ENCODE data around the gene CPA2. TPM values are rescaled to one million over a fixed set of nuclear protein-coding genes. Genes with fewer than 3 reads are reported as not detected.
"Not testable (repeated sequence)": the region's sequence is repeated elsewhere in the genome, so short reads cannot be mapped to it uniquely, and the experiment has no call there.

The CPA2 gene
- under 1 TPM; 0.21 to 0.58 (median 0.33) TPM for polyA plus RNA-seq (ENCODE audit: insufficient read length in 3 of 3)
- long read RNA-seq, donor 1: 0 reads
- long read RNA-seq, donor 2: 0 reads
- long read RNA-seq, donor 3: 0 reads
- long read RNA-seq, donor 4: 0 reads
- long read RNA-seq, donor 5: 0 reads
- long read RNA-seq, donor 6: 0 reads
- long read RNA-seq, donor 7: 0 reads
- long read RNA-seq, donor 8: 0 reads
- long read RNA-seq, donor 9: 0 reads
- long read RNA-seq, donor 10: 0 reads
- long read RNA-seq, donor 11: 0 reads
- long read RNA-seq, donor 12: 0 reads
- long read RNA-seq, donor 13: 0 reads
- long read RNA-seq, donor 14: 0 reads
- long read RNA-seq, donor 15, partial matches to known transcripts: 0 of 1 reads
- long read RNA-seq, donor 15, other reads (novel, unspliced or antisense): 0 of 1 reads
- long read RNA-seq, donor 16: 0 reads

DNA sequence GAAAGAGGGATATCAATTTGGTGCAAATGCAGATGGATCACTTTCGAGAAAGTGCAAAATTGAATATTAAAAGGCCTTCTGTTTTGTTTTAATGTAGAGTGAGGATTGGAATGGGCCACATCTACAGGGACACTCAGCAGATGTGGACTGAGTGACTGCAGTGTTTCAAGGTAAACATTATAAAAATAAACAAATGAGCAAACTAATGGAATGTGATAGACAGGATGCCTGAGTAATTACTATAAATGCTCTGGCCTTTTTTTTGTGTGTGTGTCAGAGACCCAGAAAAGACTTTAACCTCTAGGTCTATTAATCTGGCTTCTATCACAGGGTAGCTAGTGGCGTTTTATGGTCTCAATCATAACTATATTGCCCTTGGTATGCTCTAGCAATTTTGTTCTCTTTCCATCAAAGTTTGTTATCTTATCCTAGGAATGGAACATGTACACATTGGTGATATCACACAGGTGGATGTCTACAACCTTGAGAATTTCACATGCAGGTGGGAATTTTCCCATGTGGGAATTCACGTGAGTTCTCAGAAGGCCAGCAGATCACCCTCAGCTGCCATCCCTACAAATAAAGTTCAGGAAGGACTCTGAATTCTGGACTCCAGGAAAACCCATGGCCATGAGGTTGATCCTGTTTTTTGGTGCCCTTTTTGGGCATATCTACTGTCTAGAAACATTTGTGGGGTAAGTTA, at the start of gene CPA2:
TSS of gene CPA2 (plus strand) at position 606 of the 703 bp plus-strand sequence. CDS start at position 625, 19 bp downstream.
- no peak for DNase-seq

DNA sequence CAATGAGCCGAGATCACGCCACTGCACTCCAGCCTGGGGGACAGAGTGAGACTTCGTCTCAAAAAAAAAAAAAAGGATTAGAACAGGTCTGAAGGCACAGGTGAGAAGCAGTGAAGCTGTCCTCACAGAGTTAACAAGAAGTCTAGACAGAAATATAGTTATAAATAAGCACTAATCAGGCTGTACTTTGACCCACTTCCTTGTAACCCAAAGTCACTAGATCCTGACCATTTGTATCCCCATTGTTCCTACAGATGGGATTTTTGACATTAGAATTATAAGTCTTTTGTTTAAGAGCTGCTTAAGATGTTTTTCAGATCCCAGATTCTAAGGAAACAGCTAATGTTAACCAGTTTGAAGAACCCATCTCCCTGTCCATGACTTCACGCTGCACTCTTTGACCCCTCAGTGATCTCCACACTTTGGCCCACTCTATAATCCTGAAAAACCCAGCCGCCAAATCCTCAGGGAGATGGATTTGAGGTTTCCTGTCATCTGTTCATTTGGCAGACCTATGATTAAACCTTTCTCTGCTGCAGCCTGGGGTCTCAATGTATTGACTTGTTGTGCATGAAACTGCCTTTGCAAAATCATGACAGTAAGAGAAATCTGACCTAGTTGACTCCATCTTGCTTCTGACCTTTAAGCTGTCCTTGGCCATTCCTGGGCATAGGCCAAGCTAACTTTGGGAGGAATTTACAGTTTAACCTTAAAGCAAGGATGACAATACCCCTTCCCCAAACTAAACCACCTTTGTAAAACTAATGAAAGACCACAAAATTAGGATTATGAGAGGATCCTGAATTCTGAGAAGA, 47.6 kb upstream of the CPA2 start:
- no peak for DNase-seq

DNA sequence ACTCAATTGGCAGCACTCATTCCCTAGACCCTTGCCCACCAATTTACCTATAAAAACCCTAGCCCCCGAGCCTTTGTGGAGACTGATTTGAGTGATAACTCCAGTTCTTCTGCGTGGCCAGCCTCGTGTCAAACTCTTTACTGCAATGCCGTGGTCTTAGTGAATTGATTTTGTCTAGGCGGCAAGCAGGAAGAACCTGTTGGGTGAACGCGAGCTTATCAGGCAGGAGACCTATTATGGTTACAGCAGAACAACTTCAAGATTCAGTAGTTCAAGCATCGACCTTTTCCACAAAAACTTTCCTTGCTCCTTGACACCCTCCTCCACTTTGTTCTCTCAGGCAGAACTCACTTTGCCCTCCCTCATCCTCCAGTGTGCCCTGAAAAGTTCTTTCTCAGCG, 46.8 kb upstream of the CPA2 start:
- DNase-seq: no peak

DNA sequence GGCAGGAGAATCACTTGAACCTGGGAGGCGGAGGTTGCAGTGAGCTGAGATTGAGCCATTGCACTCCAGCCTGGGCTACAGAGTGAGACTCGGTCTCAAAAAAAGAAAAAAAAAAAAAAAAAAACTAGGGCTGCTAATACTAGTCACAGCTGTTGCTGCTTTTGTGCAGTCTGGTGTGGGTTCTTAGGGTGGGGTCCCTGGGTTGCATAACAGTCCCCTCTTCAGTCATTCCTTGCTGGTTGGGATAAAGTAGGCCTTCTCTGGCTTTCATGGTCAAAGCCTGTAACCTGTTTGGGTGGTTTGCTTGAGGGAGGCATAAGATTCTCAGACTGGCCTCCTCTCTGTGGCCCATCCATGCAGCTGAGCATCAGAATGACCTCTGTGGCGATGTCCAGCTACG, 44.9 kb upstream of the CPA2 start:
- DNase-seq: no peak

DNA sequence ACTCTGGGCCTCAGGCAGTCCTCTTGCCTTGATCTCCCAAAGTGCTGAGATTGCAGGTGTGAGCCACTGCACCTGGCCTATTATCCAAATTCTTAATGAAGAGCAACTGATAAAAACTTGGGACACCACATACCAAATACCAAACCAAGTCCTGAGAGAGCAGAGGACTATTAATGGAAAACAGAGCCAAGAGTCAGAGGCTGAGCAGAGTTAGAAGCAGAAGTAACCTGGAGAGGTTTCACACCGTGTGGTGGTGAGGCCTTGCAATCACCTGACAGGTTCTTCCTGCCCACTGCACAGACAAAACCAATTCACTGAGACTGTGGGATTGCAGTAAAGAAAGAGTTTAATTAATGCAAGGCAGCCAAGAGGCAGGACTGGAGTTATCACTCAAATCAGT, 43.0 kb upstream of the CPA2 start:
- no peak for DNase-seq

DNA sequence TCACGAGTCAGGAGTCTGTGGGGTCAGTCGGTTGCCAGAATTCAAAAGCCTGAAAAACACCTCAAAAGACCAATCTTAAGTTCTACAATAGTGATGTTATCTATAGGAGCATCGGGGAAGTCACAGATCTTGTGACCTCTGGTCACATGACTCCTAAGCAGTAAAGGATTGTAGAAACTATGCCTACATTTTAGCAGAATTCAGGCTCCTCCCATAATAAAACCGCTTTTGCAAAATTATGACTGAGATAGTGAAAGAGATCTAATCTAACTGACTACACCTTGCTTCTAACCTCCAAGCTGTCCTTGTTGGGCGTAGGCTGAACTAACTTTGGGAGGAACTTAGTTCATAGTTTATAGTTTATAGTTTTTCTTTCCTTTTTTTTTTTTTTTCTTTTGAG, 42.5 kb upstream of the CPA2 start:
- no peak for DNase-seq

DNA sequence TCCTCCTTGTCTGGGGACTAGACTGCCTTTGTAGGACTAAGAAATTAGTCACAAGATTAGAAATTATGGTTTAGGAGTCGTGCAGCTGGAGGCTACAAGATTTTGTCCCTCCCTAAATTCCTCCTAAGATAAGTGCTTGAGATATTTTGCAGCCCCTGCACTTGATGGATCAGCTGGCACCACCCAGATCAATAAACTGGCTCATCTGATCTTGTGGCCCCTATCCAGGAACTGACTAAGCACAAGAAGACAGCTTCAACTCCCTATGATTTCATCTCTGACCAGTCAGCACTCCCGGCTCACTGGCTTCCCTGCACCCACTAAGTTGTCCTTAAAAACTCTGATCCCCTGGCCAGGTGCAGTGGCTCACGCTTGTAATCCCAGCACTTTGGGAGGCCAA, 41.7 kb upstream of the CPA2 start:
- DNase-seq: not testable (repeated sequence)

DNA sequence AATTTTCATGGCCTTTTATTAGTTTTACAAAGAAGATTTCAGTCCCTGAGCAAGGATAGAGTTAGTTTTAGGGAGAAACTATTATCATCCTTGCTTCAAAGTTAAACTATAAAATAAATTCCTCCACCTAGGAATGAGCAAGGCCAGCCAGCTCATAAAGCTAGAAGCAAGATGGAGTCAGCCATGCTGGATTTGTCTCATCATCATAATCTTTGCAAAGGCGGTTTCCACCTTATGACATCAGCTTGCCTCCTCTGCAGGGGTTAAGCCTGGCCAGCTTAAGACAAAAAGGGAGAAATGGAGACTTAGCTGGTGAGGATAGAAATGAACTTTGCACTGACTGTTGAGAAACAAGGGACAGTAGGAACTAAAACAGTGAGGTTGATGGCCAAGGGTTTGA, 40.3 kb upstream of the CPA2 start:
- DNase-seq: no peak

DNA sequence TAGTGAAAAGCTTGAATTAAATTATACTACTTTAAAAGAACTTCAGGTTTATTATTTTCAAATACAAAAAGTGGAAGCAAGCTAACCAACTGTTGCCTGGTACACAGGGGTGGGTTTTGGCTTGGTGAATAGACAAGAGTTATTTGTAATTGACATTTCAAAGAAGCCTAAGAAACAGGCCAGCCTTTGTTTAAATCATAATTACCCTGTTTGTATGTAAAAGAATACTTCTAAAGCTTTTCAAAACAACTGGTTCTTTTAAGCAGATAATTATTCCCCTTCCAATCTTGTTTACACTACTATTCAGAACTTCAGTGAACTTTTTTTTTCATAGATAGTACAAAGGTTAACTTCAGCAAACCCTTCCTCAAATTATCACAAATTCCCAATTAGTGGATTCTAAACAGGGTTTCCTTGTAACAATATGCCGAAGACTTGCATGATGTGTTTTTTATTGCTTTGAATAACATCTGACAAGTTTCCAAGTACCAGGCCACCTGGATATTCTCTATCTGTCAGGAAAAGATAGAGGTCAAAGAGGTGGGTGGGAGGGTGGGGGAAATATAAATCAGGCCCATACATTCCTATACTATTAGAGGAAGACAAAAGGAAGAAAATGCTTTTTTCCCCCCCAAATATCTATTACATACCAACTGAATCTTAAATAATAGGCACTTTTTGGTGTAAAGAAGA, 38.6 kb upstream of the CPA2 start:
- DNase-seq: no peak

DNA sequence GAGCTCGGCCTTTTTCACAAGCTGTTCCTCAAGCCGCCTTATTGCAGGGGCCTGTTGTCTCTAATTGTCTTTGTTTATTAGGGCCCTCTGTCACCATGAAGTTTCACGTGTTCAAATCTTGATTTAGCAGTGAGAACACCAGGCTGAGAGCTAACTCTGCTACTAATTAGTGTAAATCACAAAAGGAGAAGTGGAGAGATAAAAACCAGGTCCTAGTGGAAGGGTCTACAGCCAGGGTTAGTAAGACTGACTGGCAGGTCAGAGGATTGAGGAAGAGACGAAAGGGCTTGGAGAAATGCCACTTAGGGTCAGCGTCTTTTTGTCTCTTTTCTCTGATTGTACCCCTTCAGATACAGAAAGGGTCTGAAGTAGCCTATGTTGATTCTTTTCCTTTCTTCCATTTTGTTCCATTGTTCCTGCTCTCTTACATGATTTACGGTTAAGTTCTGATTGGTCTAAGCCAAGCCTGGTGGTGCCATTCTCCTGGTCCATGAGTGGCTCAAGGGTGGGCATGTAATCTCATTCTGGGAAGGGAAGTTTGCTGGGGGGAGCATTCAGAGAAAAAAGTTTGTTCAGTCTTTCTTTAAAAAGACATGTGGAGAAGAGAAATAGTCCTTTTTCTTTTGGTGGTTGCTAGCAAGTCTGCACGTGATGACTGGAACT, 37.7 kb upstream of the CPA2 start:
- DNase-seq: no peak

DNA sequence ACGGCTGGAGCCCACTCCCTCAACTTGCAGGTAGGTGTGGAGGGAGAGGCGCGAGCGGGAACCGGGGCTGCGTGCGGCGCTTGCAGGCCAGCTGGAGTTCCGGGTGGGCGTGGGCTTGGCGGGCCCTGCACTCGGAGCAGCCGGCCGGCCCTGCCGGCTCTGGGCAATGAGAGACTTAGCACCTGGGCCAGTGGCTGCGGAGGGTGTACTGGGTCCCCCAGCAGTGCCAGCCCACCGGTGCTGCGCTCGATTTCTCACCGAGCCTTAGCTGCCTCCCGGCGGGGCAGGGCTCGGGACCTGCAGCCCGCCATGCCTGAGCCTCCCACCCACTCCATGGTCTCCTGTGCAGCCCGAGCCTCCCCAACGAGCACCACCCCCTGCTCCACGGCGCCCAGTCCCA, 36.7 kb upstream of the CPA2 start:
- not testable (repeated sequence) for DNase-seq

DNA sequence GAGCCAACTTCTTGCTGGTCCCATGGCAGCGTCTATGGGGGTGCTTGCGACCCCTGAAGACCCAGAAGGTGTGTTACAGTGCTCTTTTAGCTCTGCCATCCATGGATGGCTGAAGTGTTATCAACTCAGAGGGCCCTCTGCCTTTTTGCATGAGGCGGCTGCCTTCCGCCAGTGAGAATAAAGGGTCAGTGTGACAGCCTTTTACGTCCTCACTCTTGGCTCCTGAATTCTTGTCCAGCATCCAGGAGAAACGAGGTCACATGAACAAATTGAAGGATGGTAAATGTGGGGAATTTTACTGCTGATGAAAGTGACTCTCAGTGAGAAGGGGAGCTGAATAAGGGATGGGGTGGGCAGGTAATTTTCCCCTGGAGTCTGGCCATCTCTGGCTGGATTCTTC, 34.9 kb upstream of the CPA2 start:
- no peak for DNase-seq

DNA sequence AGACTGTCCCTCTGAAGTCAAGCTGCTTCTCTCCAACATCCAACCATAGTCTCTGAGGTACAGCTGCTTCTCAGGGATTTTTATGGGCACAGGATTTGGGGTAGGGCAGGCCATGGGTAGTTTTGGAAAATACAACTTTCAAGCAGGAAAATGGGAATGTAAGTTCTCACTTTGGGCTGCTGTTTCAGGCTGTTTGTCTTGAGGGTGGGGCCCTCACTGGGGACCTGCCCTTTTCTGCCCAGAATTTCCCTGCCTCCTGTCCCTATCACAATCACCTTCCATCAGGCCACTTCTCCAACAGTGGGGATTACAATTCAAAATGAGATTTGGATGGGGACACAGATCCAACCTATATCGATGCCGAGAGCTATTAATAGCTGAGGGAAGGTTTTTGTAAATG, 34.5 kb upstream of the CPA2 start:
- no peak for DNase-seq

DNA sequence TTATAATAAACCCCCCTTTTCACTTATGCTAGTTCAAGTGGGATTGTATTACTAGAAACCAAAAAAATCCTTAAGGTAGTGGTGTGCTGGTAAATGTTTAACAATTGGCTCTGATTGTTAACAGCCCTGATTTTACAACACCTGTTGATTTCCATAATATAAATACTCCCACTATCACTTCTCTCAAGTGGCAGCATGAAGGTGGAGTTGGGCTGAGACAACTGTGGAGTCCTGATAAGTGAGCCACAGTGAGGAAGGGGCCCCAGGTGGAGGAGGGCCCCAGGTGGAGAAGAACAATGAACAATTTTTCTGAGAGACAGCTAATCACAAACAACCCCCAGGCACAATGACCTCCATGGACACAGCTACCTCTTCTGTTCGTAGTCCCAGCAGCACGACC, 32.6 kb upstream of the CPA2 start:
- DNase-seq: no peak

DNA sequence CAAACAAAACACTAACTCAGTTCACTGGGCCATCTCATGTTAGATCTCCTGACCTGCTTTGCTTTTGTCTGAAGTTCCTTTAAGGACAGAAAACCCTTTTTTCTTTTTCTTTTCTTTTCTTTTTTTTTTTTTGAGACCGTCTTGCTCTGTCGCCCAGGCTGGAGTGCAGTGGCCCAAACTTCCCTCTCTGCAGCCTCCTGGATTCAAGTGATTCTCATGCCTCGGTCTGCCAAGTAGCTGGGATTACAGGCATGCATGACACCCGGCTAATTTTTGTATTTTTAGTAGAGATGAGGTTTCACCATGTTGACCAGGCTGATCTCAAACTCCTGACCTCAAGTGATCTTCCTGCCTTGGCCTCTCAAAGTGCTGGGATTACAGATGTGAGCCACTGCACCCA, 30.3 kb upstream of the CPA2 start:
- DNase-seq: not testable (repeated sequence)

DNA sequence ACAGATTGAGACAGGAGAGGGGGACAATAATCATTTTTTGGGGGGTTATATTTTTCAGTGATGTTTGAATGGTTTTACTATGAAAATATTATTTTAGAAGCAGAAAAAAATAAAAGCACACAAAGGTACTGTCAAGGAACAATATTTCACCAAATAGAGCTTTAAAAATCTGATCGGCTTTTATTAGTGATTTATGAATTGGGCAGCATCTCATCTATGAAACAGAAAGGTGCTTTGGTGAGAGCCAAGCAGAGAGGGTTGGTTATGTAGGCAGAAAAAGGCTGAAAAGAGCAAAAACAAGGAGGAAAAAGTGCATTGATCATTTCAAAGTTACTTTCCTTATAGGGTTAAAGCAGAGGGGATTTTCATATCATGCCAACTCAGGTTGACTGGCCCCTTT, 26.4 kb upstream of the CPA2 start:
- DNase-seq: no peak

DNA sequence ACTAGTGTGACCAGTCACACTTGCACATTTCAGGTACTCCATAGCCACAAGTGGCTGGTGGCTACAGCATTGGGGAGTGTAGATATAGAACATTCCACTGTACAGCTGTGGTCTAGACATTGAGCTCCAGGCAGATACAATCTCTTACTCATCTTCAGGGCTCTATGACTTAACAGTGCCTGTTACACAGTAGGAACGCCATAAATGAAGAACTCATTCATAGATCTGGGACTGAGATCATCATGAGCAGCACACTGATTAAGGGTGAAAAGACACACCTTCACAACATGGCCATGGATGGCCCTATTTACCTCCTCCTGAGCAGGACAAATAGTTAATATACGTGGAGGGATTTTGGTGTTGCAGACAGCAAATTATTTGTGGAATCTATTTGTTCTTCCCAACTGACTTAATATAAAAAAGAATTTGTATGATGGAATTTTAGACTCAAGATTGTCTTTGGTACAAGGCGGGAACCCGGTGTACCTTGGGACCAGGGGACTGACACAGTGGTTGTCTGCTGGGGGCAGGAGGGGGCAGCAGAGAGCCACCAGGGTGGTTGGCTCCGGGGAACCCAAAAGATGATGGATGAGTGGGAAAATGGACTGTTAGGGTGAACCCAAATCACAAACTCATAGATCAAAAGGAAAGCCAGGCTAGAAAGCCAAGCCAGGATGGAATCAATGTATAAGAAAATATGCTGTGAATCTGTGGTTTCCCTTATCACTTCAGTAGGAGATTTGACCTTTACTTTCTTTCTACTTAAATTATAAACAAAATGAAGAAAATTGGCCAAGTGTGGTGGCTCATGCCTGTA, 24.3 kb upstream of the CPA2 start:
- no peak for DNase-seq

DNA sequence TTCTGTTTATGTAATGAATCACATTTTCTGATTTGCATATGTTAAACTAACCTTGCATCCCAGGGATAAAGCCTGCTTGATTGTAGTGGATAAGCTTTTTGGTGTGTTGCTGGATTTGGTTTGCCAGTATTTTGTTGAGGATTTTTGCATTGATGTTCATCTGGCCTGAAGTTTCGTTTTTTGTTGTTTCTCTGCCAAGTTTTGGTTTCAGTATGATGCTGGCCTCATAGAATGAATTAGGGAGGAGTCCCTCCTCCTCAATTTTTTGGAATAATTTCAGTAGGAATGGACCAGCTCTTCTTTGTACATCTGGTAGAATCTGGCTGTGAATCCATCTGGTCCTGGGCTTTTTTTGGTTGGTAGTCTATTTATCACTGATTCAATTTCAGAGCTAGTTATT, 23.2 kb upstream of the CPA2 start:
- DNase-seq: not testable (repeated sequence)

DNA sequence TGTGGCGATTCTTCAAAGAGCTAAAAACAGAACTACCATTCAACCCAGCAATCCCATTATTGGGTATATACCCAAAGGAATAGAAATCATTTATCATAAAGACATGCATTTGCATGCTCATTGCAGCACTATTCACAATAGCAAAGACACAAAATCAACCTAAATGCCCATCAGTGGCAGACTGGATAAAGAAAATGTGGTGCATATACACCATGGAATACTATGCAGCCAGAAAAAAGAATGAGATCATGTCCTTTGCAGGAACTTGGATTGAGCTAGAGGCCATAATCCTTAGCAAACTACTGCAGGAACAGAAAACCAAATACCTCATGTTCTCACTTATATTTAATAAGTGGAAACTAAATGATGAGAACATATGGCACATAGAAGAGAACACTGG, 20.2 kb upstream of the CPA2 start:
- DNase-seq: not testable (repeated sequence)

DNA sequence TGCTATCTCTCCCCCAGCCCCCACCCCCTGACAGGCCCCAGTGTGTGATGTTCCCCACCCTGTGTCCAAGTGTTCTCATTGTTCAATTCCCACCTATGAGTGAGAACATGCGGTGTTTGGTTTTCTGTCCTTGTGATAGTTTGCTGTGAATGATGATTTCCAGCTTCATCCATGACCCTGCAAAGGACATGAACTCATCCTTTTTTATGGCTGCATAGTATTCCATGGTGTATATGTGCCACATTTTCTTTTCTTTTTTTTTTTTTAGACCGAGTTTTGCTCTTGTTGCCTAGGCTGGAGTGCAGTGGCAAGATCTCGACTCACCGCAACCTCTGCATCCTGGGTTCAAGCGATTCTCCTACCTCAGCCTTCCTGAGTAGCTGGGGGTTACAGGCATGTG, 17.8 kb upstream of the CPA2 start:
- DNase-seq: not testable (repeated sequence)

DNA sequence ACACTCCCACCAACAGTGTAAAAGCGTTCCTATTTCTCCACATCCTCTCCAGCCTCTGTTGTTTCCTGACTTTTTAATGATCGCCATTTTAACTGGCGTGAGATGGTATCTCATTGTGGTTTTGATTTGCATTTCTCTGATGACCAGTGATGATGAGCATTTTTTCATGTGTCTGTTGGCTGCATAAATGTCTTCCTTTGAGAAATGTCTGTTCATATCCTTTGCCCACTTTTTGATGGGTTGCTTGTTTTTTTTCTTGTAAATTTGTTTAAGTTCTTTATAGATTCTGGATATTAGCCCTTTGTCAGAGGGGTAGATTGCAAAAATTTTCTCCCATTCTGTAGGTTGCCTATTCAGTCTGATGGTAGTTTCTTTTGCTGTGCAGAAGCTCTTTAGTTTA, 17.0 kb upstream of the CPA2 start:
- not testable (repeated sequence) for DNase-seq
